Bronchial epithelial cell (primary cell): ENCODE results near the gene IL19. TPM values are rescaled to one million over a fixed set of nuclear protein-coding genes. Genes with fewer than 3 reads are reported as not detected.
A peak's percentile ranks its signal among the peaks of the same experiment; 100 is the strongest.

Experiments
- DNase-seq: peaks from one replicate; pipeline ENCODE4 v3.0.0-alpha.2; 2010; ENCODE audit warnings: low read depth
- FAIRE-seq: peaks from 2 replicates; lab custom pipeline; 2011; peaks lifted over from hg19 to GRCh38; lab: Jason Lieb, UNC
- H3K27me3 ChIP-seq: 2 replicates; pipeline ENCODE4 v1.5.1; 2011; ENCODE audit warnings: low read length; ENCODE audit not compliant: control insufficient read depth, insufficient read depth
- H3K36me3 ChIP-seq: 2 replicates; pipeline ENCODE4 v1.5.1; 2011; ENCODE audit warnings: low read length; ENCODE audit not compliant: control insufficient read depth, insufficient read depth
- H3K4me3 ChIP-seq: 2 replicates; pipeline ENCODE4 v1.5.1; 2011; ENCODE audit warnings: mild to moderate bottlenecking, low read depth, low read length, control low read depth
- total RNA-seq: library from RNA; depleted of rRNA; stranded (reverse); fragments of >200 nt; gene quantifications from 2 replicates; pipeline ENCODE4 v1.2.1, GENCODE V29; 2014
- TF ChIP-seq, protein P1 (sequence below): IDR thresholded peaks from 2 replicates; pipeline ENCODE4 v1.5.1; 2011; ENCODE audit warnings: mild to moderate bottlenecking, moderate library complexity, low read length, control low read depth, inconsistent platforms; ENCODE audit not compliant: insufficient read depth, severe bottlenecking

Gene IL19
- total RNA-seq, 1 donor from 2014 or later, result not detected

- Histone ChIP-seq H3K4me3 (no peak overlapping the region), H3K27me3 (no peaks in the 10 kb centered on the region), H3K36me3 (peaks cover 16% of the 10 kb centered on the region)
- TF ChIP-seq, protein P1, sequence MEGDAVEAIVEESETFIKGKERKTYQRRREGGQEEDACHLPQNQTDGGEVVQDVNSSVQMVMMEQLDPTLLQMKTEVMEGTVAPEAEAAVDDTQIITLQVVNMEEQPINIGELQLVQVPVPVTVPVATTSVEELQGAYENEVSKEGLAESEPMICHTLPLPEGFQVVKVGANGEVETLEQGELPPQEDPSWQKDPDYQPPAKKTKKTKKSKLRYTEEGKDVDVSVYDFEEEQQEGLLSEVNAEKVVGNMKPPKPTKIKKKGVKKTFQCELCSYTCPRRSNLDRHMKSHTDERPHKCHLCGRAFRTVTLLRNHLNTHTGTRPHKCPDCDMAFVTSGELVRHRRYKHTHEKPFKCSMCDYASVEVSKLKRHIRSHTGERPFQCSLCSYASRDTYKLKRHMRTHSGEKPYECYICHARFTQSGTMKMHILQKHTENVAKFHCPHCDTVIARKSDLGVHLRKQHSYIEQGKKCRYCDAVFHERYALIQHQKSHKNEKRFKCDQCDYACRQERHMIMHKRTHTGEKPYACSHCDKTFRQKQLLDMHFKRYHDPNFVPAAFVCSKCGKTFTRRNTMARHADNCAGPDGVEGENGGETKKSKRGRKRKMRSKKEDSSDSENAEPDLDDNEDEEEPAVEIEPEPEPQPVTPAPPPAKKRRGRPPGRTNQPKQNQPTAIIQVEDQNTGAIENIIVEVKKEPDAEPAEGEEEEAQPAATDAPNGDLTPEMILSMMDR, result peak; percentile 73
- DNase-seq, result no peak
- no peak for FAIRE-seq
These were observed 45.2 kb upstream of the IL19 start for GRCh38 chr1:206725109-206725963.

DNA sequence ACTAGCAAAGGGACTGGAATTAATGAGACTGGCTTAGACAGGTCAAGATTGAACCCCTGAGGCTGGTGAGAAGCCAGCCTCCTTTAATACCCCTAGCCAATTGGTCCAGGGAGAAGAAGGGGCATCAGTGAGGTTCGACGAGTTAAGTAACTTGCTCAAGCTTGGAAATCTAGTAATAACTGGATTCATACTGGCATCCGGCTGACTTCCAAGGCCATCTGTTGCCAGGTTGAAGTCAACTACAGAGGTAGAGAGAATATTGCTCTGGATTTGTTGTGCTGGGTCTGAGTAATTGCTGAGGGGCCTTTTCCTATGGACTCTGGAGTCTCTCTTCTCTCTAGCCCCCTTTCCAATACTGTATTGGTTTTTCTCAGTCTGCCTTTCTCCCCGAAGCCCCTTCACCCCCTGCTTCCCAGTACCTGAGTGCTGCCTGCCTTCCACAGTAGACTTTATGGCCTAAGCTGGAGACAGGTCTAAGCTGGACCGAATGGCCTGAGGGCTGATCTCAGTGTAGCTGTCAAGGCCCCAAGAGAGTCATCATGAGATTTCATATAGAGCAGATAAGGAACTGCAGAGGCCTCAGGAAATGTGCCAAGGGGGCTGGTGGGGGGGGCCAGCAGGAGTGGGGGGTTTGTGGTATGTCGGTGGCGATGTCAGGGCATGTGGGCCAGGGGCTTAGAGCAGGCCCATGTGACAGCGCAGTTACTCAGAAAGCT lies 42.4 kb upstream of the IL19 start:
- Histone ChIP-seq H3K27me3 (no peaks in the 10 kb centered on the region), H3K36me3 (peaks cover 33% of the 10 kb centered on the region), H3K4me3 (no peak overlapping the region)
- TF ChIP-seq, protein P1, result no peak
- DNase-seq, result no peak
- FAIRE-seq, result no peak

DNA sequence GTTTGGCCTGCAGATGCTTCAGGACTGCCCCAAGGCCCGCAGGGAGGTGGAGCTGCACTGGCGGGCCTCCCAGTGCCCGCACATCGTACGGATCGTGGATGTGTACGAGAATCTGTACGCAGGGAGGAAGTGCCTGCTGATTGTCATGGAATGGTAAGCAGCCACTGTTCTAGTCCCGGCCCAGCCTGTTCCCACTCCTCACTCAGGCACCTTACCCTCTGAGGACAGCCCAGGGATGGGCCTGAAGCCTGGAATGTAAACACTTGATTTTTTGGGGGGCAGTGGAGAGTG lies 41.9 kb upstream of the IL19 start:
- FAIRE-seq (no peak), DNase-seq (no peak)
- Histone ChIP-seq H3K4me3 (no peak overlapping the region), H3K36me3 (peaks cover 35% of the 10 kb centered on the region), H3K27me3 (no peaks in the 10 kb centered on the region)
- TF ChIP-seq, protein P1, result no peak

GRCh38 chr1:206729050-206729449 lies 41.5 kb upstream of the IL19 start:
- Histone ChIP-seq H3K27me3 (no peaks in the 10 kb centered on the region), H3K4me3 (no peak overlapping the region), H3K36me3 (peaks cover 36% of the 10 kb centered on the region)
- DNase-seq (no peak), FAIRE-seq (no peak)
- TF ChIP-seq, protein P1, result no peak

- no peaks in the 10 kb centered on the region for H3K27me3 ChIP-seq
- no peak overlapping the region for H3K4me3 ChIP-seq
- H3K36me3 ChIP-seq, result peaks cover 36% of the 10 kb centered on the region
- TF ChIP-seq, protein P1, result no peak
- FAIRE-seq (no peak), DNase-seq (no peak)
These were observed 41.1 kb upstream of the IL19 start for GRCh38 chr1:206729507-206729906.
